Esophagus squamous epithelium (tissue), 5 donors: Measurements from ENCODE around the gene LFNG. TPM values are rescaled to one million over a fixed set of nuclear protein-coding genes. Genes with fewer than 3 reads are reported as not detected.

Experiments used
- DNase-seq: peaks from one replicate; lab custom pipeline; 2025; lab: John Stamatoyannopoulos, UW
- H3K27ac ChIP-seq, 4 donors: fragments of 200-600 bp; sonication (generic); one replicate each; pipeline ENCODE4 v1.5.1; 2016 to 2019; ENCODE audit warnings: mild to moderate bottlenecking in 1 of 4
- H3K27me3 ChIP-seq, 4 donors: fragments of 200-600 bp; sonication (generic); 1 replicate in 3 of 4; 2 replicates in 1 of 4; pipeline versions ENCODE4 v1.5.1 to v1.6.0; 2017 to 2021; ENCODE audit warnings: antibody characterized with exemption in 1 of 4
- H3K36me3 ChIP-seq, 3 donors: fragments of 200-600 bp; sonication (generic); one replicate each; pipeline ENCODE4 v1.5.1; 2016 to 2019
- H3K4me1 ChIP-seq, 3 donors: fragments of 200-600 bp; sonication (generic); one replicate each; pipeline ENCODE4 v1.5.1; 2017 to 2019
- H3K4me3 ChIP-seq, 4 donors: fragments of 200-600 bp; sonication (generic); 1 replicate in 3 of 4; 2 replicates in 1 of 4; pipeline ENCODE4 v1.5.1; 2016 to 2019; ENCODE audit warnings: mild to moderate bottlenecking in 2 of 4, moderate library complexity in 1 of 4
- H3K9me3 ChIP-seq, 3 donors: fragments of 200-600 bp; sonication (generic); one replicate each; pipeline ENCODE4 v1.5.1; 2016 to 2019
- CTCF ChIP-seq, 6 experiments: fragments of 450-650 bp in 4 of 6; fragments of 200-600 bp in 2 of 6; sonication (generic) in 2 of 6; IDR thresholded peaks; one replicate each; pipeline ENCODE4 v1.5.1; 2016 to 2019; ENCODE audit warnings: antibody characterized with exemption in 6 of 6, mild to moderate bottlenecking in 4 of 6, moderate library complexity in 4 of 6
- POLR2A ChIP-seq, 4 donors: fragments of 450-650 bp; IDR thresholded peaks; one replicate each; pipeline ENCODE4 v1.6.1; 2017; ENCODE audit warnings: antibody characterized with exemption in 4 of 4, mild to moderate bottlenecking in 4 of 4, moderate library complexity in 3 of 4
- WGBS, 2 donors: methylation state at CpG; one replicate each; pipeline ENCODE4 v1.1.5; 2018; 5-methylcytosine and 5-hydroxymethylcytosine counted together
- intact Hi-C: fragments of 100-400 bp; cut with DNase I; formaldehyde crosslinking; loops from one replicate; pipeline ENCODE4 v1.15.0; 2022
- total RNA-seq, 4 donors: library from RNA; depleted of rRNA; stranded (reverse); fragments of >200 nt; gene quantifications; one replicate each; pipeline ENCODE4 v1.1.0, GENCODE V29; 2016
- donor health status: DM: yes; HTN: yes; CAD: no.

Gene LFNG
- total RNA-seq, 4 donors from 2014 or later: 6.1 to 17.2 (median 11.9) TPM

GRCh38 chr7:2498708-2499107 lies 20.9 kb upstream of the LFNG start:
- Histone ChIP-seq H3K4me1 (peaks cover 0 to 28% (median 9%) of the 10 kb centered on the region in 3 donors), H3K9me3 (no peaks in the 10 kb centered on the region), H3K36me3 (no peaks in the 10 kb centered on the region), H3K4me3 (no peak overlapping the region), H3K27me3 (peaks cover 0 to 86% (median 0%) of the 10 kb centered on the region in 4 donors), H3K27ac (no peak overlapping the region)
- WGBS, 2 donors: 91% methylated on average over 4 of the region's 6 CpGs; no CpG with 5 or more reads in 1 of the 2 donors
- no peak for TF ChIP-seq POLR2A (IDR thresholded peaks at IDR 0.05)
- TF ChIP-seq CTCF (IDR thresholded peaks at IDR 0.05): no peak
- intact Hi-C loops: no loop called here
- DNase-seq: no peak

- no peak for DNase-seq
- Histone ChIP-seq H3K4me1 (peaks cover 0 to 28% (median 4%) of the 10 kb centered on the region in 3 donors), H3K4me3 (no peak overlapping the region), H3K36me3 (no peaks in the 10 kb centered on the region), H3K27ac (no peak overlapping the region), H3K9me3 (no peaks in the 10 kb centered on the region), H3K27me3 (peaks cover 0 to 88% (median 0%) of the 10 kb centered on the region in 4 donors)
- no peak for TF ChIP-seq POLR2A (IDR thresholded peaks at IDR 0.05)
- TF ChIP-seq CTCF (IDR thresholded peaks at IDR 0.05): no peak
- WGBS, 2 donors: 86 to 100% methylated on average over 2 to 5 of the region's 7 CpGs
- intact Hi-C loops: no loop called here
Observed at GRCh38 chr7:2499181-2499580, 20.4 kb upstream of the LFNG start.

GRCh38 chr7:2499719-2500430 lies 19.7 kb upstream of the LFNG start:
- no peak for DNase-seq
- peaks cover 0 to 28% (median 0%) of the 10 kb centered on the region in 3 donors for H3K4me1 ChIP-seq
- TF ChIP-seq CTCF (IDR thresholded peaks at IDR 0.05) (no peak), POLR2A (IDR thresholded peaks at IDR 0.05) (no peak)

GRCh38 chr7:2500701-2501100 lies 18.9 kb upstream of the LFNG start:
- no peak for DNase-seq
- no peak for TF ChIP-seq CTCF (IDR thresholded peaks at IDR 0.05)
- no peak for TF ChIP-seq POLR2A (IDR thresholded peaks at IDR 0.05)
- H3K36me3 ChIP-seq: no peaks in the 10 kb centered on the region
- 81 to 86% methylated on average over 5 to 10 of the region's 12 CpGs for WGBS, 2 donors
- H3K4me3 ChIP-seq: no peak overlapping the region
- intact Hi-C loops: no loop called here
- H3K27ac ChIP-seq: no peak overlapping the region
- no peaks in the 10 kb centered on the region for H3K9me3 ChIP-seq
- H3K4me1 ChIP-seq: peaks cover 0 to 36% (median 0%) of the 10 kb centered on the region in 3 donors
- H3K27me3 ChIP-seq: peaks cover 0 to 88% (median 0%) of the 10 kb centered on the region in 4 donors

More at GRCh38 chr7:2499719-2500430, 19.7 kb upstream of the LFNG start:
- Histone ChIP-seq H3K4me3 (no peak overlapping the region), H3K36me3 (no peaks in the 10 kb centered on the region), H3K27ac (no peak overlapping the region), H3K27me3 (peaks cover 0 to 88% (median 0%) of the 10 kb centered on the region in 4 donors), H3K9me3 (no peaks in the 10 kb centered on the region)
- intact Hi-C loops: no loop called here
- WGBS, 2 donors: 84% methylated on average over 11 of the region's 27 CpGs; no CpG with 5 or more reads in 1 of the 2 donors

- Histone ChIP-seq H3K4me1 (peaks cover 0 to 40% (median 0%) of the 10 kb centered on the region in 3 donors), H3K9me3 (no peaks in the 10 kb centered on the region), H3K4me3 (no peak overlapping the region), H3K27me3 (peaks cover 0 to 88% (median 0%) of the 10 kb centered on the region in 4 donors), H3K36me3 (no peaks in the 10 kb centered on the region), H3K27ac (no peak overlapping the region)
- TF ChIP-seq CTCF (IDR thresholded peaks at IDR 0.05): no peak
- no peak for TF ChIP-seq POLR2A (IDR thresholded peaks at IDR 0.05)
- no peak for DNase-seq
- intact Hi-C loops: no loop called here
- 88 to 100% methylated on average over 1 to 3 of the region's 9 CpGs for whole genome bisulfite sequencing, 2 donors
Observed at GRCh38 chr7:2501947-2502646, 17.5 kb upstream of the LFNG start.
